HK-2 (cell line): ENCODE measurements around the gene KIRREL1.

Experiments used
- DNase-seq: peaks from one replicate; pipeline ENCODE4 v3.0.0-alpha.2; 2018; ENCODE audit not compliant: unreplicated experiment

The KIRREL1 gene

DNA sequence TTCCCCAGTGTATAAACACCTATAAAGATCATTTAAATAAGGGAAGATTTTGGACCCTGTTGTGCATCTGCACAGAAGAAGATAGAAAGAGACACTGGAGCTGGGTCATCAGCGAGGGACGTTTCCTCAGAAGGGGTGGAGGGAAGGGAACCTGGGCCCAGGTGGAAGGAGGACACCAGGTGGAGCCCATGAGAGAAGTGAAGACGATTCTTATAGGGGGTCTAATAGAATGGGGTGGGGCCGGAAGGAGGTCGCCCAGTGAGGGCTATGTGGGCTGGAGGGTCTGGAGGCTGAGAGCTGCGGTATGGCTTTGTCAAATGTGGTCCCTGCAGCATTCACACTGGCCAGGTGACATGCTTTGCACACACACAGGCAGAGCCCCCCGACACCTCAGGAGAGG lies 13.7 kb downstream of the KIRREL1 start:
- no peak for DNase-seq

- no peak for DNase-seq
Measured at GRCh38 chr1:158007667-158008386, 14.4 kb downstream of the KIRREL1 start.

DNA sequence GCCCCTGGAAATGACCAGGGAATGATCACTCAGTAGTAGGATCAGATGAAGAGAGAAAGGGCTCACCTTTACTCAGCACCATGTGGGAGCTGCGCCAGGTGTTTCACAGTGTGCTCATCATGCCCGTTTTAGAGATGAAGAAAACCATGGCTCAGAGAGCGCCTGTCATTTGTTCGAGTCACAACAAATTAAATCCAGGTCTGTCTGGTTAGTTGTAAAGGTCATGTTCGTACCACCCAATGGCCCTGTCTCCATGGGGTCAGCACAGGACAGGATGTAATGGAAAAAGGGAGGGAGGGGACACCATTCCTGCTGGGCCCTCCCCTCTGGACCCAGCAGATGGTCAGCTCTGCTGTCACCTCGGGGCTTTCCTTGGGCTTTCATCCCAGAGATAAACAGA lies 15.2 kb downstream of the KIRREL1 start:
- DNase-seq = no peak

DNA sequence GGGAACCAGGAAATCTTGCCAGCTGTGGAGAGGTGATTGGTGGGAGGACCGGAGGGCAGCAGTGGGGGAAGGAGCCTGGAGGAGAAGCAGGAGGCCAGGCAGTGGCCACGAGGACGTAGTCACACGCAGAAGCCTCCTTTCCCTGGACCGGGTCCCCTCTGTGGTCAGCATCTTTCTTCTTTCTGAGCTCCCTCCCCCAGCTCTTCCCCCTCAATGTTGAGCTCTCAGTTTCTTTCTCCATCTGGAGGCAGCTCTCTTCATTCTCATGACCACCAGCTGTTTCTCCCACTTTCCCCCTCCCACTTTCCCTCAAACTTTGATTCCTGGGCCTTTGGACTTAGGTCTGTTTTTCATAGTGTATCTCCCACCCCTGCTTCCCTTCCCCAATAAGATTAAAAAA lies 18.3 kb downstream of the KIRREL1 start:
- no peak for DNase-seq

DNA sequence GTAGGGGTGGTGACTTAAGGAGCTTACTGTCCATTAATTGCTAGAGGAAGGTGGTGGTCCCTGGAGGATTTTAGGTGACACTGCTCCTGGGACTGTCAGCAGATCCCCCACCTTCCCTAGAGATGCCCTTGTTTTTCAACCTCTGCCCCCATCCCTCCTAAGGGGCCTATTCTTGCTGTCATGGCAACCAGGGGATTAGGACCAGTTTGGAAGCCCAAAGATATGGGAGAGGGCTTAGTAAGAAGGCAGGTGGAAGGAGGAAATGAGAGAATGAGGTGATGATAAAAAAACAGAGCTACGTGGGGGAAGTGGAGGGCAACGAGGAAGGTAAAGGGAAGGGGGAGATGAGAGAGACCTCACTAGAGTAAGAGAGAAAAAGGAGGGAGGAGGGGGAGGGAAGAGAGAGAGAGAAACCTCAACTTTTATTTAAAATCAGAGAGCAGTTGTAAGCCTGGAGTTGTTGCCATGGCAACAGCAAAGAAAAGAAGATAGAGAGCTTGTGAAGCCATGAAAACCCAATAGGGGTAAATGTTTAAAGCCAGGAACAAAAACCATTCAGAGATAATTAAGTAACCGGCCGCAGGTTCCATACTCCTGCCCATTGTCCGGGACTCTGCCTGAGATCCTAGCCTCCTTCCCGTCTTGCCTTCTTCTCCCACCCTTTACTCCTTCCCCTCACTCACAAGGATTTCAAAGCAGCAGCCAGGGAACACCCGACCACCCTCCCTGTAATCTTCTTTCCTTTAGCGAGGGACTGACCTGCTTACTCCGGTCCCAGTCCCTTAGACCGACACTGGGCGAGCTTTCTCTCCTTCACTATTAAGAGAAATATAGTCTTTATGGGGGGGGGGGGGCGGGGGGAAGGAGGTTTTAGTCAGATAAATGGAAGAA lies 20.6 kb downstream of the KIRREL1 start:
- no peak for DNase-seq

- DNase-seq = no peak
Measured at GRCh38 chr1:158014731-158015320, 21.4 kb downstream of the KIRREL1 start.

DNA sequence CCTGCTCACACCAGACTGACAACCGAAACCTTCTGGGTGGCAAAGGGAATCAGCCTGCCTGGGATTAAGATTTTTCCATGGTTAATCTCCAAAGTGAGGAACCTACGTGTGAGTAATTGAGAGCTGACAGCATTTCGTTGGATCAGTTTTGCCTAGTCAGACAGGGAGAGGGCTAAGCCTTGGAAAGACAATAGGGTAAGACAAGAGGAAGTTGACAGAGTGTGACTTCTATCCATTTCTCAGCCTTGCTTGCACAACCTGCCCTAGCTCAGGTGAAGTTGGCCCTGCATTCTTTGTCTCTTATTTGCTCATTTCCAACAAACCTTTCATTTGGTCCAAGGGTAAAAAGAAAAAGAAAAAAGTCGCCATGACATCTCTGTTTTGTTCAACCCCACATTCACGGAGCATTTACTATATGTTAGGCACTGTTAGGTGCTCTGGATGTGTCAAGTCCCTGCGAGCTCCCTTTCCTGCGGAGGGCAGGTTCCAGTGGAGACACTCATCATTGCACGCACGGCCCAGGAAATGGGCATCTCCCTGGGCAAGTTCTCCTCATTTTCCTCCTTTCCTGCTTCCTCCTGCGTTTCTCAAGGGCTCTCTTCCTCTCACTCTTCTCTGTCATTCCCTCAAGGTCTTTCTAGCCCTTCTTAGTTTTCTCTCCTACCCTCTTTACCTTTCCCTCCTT lies 23.3 kb downstream of the KIRREL1 start:
- no peak for DNase-seq

DNA sequence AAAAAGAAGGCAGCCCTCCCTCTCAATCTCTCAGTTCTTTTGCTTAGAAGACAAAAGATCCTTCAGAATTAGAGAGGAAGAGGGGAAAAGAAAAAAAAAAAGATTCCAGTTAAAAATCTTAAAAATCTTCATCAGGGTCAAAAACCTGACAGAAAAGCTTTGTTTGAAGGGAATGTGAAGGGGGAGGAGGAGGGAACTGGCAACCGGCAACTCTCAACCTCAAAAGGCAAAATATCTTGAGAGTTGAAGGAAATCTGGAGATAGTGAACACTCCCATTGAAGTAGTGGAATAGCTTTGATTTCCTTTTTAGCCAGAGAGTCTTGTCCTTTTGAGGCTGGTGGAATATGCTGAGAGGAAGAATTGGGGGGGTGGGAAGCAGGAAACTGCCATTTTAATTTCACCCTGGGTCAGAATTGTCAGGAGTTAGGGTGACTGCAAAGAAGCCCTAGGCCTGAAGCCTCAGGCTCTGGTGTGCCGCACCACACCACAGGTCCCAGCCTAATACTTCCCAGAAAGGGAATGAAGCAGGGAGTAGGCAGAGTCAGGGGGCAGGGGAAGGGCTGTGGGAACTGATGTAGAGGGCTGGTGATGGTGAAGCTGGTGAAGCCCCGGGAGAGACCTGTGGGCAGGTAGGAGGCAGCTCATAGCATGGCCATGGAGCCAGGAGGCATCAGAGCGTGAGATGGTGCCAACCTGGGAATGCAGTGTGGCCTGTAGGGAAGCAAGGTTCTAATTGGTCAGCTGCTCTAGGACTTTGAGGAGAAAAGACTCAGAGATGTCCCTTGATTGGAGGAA lies 24.6 kb downstream of the KIRREL1 start:
- no peak for DNase-seq

- DNase-seq = peak; percentile 77
Measured at GRCh38 chr1:158019171-158019868, 25.9 kb downstream of the KIRREL1 start.

DNA sequence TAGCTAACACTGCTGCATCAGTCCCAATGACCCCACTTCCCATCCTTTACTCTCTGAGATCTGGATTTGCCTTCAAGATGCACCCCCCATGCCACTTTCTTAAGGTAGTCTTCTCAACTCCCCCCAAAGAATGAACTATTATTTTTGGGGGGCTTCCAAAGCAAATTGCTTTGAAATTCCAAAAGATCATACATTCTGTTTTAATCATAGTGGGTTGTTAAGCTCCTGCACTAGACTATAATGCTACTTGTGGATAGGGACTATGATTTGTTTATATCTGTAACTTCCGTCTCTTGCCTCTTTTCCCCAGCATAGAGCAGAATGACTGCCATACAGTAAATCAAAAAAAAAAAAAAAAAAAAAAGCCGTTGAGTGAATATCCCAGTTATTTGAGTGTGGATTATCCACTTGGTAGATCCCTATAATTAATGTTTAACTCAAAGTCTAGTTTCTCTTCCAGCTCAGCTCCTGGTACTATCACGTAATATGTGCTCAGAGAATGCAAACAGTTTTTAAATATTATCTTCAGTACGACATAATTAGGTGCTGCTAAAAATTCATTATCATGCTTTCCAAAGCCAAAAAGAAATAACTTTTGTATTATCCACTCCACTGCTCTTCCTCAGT lies 26.9 kb downstream of the KIRREL1 start:
- no peak for DNase-seq

- DNase-seq = no peak
Measured at GRCh38 chr1:158020886-158021620, 27.6 kb downstream of the KIRREL1 start.

- DNase-seq = no peak
Measured at GRCh38 chr1:158021721-158022120, 28.3 kb downstream of the KIRREL1 start.

DNA sequence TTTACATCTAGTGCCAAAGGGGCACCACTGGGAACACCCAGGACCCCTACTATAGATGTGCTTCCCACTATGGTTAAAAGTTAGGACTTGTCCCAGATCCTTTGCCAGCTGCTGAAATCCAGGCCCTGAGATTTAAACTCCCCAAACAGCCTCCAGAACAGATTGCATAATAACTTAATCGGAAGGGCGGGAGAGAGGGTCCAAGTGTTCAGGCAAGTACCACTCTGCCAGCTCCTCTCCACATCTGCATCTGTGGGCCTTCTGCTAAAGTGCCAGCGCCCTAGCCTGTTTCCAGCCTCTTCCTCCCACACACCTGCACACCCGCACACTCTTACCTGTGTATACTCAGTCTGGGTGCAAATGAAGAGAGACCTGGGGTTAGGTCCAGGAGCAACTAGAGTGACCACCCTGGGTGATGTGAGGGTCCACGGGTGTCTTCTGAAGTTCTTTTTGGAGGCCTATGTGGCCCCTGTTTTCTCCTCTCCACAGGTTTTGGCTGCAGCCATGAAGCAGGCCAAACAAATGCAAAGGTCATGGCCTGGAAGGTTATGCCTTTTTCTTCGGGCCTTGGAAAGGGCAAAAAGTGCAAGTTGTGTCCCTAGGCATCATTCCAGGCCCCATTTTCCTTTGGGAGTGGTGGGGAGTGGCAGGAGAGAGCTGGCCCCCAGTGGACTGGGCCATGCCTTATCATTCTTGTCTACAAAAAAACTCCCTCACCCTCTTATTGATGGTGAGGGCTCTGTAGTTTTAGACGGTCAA lies 29.3 kb downstream of the KIRREL1 start:
- no peak for DNase-seq

DNA sequence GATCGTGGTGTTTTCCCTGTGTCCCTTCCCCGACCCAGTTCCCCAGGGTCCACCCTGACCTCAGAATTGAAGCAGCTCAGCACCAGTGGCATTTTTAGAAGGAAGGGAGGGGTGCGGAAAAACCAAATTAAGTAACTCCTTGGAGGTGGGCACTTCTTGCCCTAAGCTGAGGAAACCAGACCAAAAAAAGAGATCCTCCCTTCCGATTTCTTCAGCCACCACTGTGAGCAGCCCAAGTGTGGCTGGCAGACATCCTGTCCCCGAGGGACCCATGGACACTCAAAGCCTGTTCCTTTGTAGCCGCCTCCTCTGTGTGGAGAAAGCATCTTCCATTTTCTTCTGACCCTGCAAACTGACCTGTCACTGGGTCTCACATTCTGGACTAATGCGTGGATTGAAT lies 31.3 kb downstream of the KIRREL1 start:
- no peak for DNase-seq

DNA sequence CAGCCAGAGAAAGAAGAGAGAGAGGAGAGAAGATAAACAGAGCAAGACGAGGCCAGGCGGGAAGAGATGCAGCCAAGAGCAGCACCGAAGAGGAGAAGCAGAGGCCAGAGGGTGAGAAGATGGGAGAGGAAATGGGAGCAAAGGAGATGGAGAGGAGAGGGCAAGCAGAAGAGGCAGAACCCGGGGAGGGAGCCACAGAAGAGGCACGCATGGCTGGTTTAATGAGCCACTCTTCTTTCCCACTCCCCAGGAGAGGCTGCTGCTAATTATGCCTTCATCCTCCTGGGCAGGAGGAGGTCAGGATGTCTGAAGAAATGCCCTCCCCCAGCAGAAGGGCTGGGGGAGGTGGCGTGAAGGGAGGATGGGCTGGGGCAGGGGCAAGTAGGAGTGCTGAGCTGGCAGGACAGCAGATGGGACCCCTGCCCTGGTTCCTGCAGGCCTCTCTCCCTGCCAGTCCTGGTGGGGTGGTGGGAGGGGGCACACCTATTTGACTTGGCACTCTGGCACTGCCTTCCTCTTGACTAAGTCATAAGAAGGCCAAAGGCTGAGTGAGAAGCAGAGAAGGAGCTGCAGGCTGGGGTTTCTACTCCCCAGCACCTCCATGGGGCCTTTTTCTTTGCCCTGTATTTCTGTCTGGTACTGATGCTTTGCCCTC lies 32.3 kb downstream of the KIRREL1 start:
- DNase-seq = no peak

- DNase-seq = no peak
Measured at GRCh38 chr1:158026651-158027050, 33.2 kb downstream of the KIRREL1 start.

GRCh38 chr1:158027508-158027907 lies 34.1 kb downstream of the KIRREL1 start:
- no peak for DNase-seq

- no peak for DNase-seq
Measured at GRCh38 chr1:158028969-158029368, 35.5 kb downstream of the KIRREL1 start.
